H9 (cell line): ENCODE results near the gene CST6. TPM values are rescaled to one million over a fixed set of nuclear protein-coding genes. Genes with fewer than 3 reads are reported as not detected.
A peak's percentile ranks its signal among the peaks of the same experiment; 100 is the strongest.

Source experiments
- DNase-seq: peaks from one replicate; pipeline ENCODE4 v3.0.0-alpha.2; 2017
- H2AFZ ChIP-seq: one replicate; pipeline ENCODE4 v1.6.1; 2013; ENCODE audit warnings: mild to moderate bottlenecking, low read length, control low read depth, moderate library complexity
- H2AK5ac ChIP-seq: 2 replicates; pipeline ENCODE4 v1.6.1; 2013; ENCODE audit warnings: low read length, control low read depth, mixed read lengths; ENCODE audit not compliant: insufficient read length
- H2BK120ac ChIP-seq: one replicate; pipeline ENCODE4 v1.6.1; 2013; ENCODE audit warnings: low read depth, mild to moderate bottlenecking, low read length, control low read depth, inconsistent platforms; ENCODE audit not compliant: poor library complexity, severe bottlenecking
- H2BK12ac ChIP-seq: 2 replicates; pipeline ENCODE4 v1.6.1; 2013; ENCODE audit warnings: low read length, control low read depth, mixed read lengths, low read depth; ENCODE audit not compliant: insufficient read length
- H2BK15ac ChIP-seq: 2 replicates; pipeline ENCODE4 v1.6.1; 2013; ENCODE audit warnings: low read depth, low read length, control low read depth
- H2BK20ac ChIP-seq: one replicate; pipeline ENCODE4 v1.6.1; 2013; ENCODE audit warnings: low read depth, mild to moderate bottlenecking, low read length, control low read depth, inconsistent platforms; ENCODE audit not compliant: poor library complexity, severe bottlenecking
- H2BK5ac ChIP-seq: 2 replicates; pipeline ENCODE4 v1.6.1; 2013; ENCODE audit warnings: low read length, control low read depth, mixed read lengths; ENCODE audit not compliant: insufficient read length
- H3K14ac ChIP-seq: 2 replicates; pipeline ENCODE4 v1.6.1; 2013; ENCODE audit warnings: low read length, control low read depth; ENCODE audit not compliant: insufficient read depth
- H3K18ac ChIP-seq: 2 replicates; pipeline ENCODE4 v1.6.1; 2013; ENCODE audit warnings: low read depth, mild to moderate bottlenecking, mixed read lengths, low read length, control low read depth; ENCODE audit not compliant: insufficient read length
- H3K23ac ChIP-seq: 2 replicates; pipeline ENCODE4 v1.6.1; 2013; ENCODE audit warnings: low read length, control low read depth, mixed read lengths, low read depth; ENCODE audit not compliant: insufficient read length
- H3K23me2 ChIP-seq: 2 replicates; pipeline ENCODE4 v1.6.1; 2013; ENCODE audit warnings: low read depth, mild to moderate bottlenecking, mixed read lengths, low read length, control low read depth; ENCODE audit not compliant: insufficient read length, poor library complexity, severe bottlenecking
- H3K27ac ChIP-seq: 2 replicates; pipeline ENCODE4 v1.5.1; 2013; ENCODE audit warnings: low read length, control low read depth, mixed read lengths, low read depth; ENCODE audit not compliant: insufficient read length
- H3K27me3 ChIP-seq: 2 replicates; pipeline ENCODE4 v1.6.1; 2013; ENCODE audit warnings: low read length, control low read depth, inconsistent platforms; ENCODE audit not compliant: insufficient read depth
- H3K4ac ChIP-seq: 2 replicates; pipeline ENCODE4 v1.6.1; 2013; ENCODE audit warnings: low read depth, mild to moderate bottlenecking, control low read depth, inconsistent platforms, low read length, moderate library complexity
- H3K4me1 ChIP-seq: 2 replicates; pipeline ENCODE4 v1.6.1; 2013; ENCODE audit warnings: low read length, control low read depth, inconsistent platforms; ENCODE audit not compliant: insufficient read depth
- H3K4me2 ChIP-seq: 2 replicates; pipeline ENCODE4 v1.6.1; 2013; ENCODE audit warnings: low read length, control low read depth, mixed read lengths; ENCODE audit not compliant: insufficient read length, insufficient read depth
- H3K56ac ChIP-seq: 2 replicates; pipeline ENCODE4 v1.6.1; 2013; ENCODE audit warnings: low read depth, mild to moderate bottlenecking, mixed read lengths, low read length, control low read depth; ENCODE audit not compliant: insufficient read length
- H3K79me1 ChIP-seq: 2 replicates; pipeline ENCODE4 v1.6.1; 2013; ENCODE audit warnings: low read depth, mild to moderate bottlenecking, moderate library complexity, low read length, control low read depth, inconsistent platforms; ENCODE audit not compliant: insufficient read depth, poor library complexity, severe bottlenecking
- H3K79me2 ChIP-seq: 2 replicates; pipeline ENCODE4 v1.6.1; 2013; ENCODE audit warnings: low read length, control low read depth, inconsistent platforms; ENCODE audit not compliant: insufficient read depth
- H3K9ac ChIP-seq: 2 replicates; pipeline ENCODE4 v1.6.1; 2013; ENCODE audit warnings: low read length, control low read depth, mixed read lengths; ENCODE audit not compliant: insufficient read length; ENCODE audit errors: extremely low read depth
- H3K9me3 ChIP-seq: one replicate; pipeline ENCODE4 v1.6.1; 2013; ENCODE audit warnings: low read depth, low read length, inconsistent platforms; ENCODE audit not compliant: control insufficient read depth
- H3T11ph ChIP-seq: one replicate; pipeline ENCODE4 v1.6.1; 2013; ENCODE audit warnings: mild to moderate bottlenecking, low read length, control low read depth, inconsistent platforms
- H4K20me1 ChIP-seq: one replicate; pipeline ENCODE4 v1.6.1; 2013; ENCODE audit not compliant: control insufficient read depth, insufficient read length, insufficient read depth
- H4K5ac ChIP-seq: 2 replicates; pipeline ENCODE4 v1.6.1; 2013; ENCODE audit warnings: low read depth, mild to moderate bottlenecking, mixed read lengths, low read length, control low read depth; ENCODE audit not compliant: insufficient read length
- H4K8ac ChIP-seq: replicated peaks from 2 replicates; pipeline ENCODE4 v1.6.1; 2013; ENCODE audit warnings: low read length, control low read depth, mixed read lengths, low read depth; ENCODE audit not compliant: insufficient read length
- H4K91ac ChIP-seq: 2 replicates; pipeline ENCODE4 v1.6.1; 2013; ENCODE audit warnings: low read depth, mild to moderate bottlenecking, moderate library complexity, mixed read lengths, low read length, control low read depth; ENCODE audit not compliant: insufficient read length
- H3K27ac Mint-ChIP-seq, 3 experiments: 2 replicates in 2 of 3; 3 replicates in 1 of 3; pipeline ENCODE4 v1.8.0; 2020 to 2021; ENCODE audit warnings: mixed read lengths in 3 of 3, mild to moderate bottlenecking in 1 of 3, moderate library complexity in 1 of 3
- H3K27me3 Mint-ChIP-seq: 2 replicates; pipeline ENCODE4 v1.8.0; 2021; ENCODE audit warnings: low read depth, mild to moderate bottlenecking, moderate library complexity, mixed read lengths
- H3K36me3 Mint-ChIP-seq, 3 experiments: 2 replicates in 2 of 3; 3 replicates in 1 of 3; pipeline ENCODE4 v1.8.0; 2020 to 2021; ENCODE audit warnings: low read depth in 3 of 3, mixed read lengths in 3 of 3; ENCODE audit not compliant: insufficient read depth in 1 of 3
- H3K4me1 Mint-ChIP-seq, 2 experiments: 2 replicates each; pipeline ENCODE4 v1.8.0; 2020; ENCODE audit warnings: mixed read lengths in 2 of 2
- H3K4me3 Mint-ChIP-seq, 2 experiments: 2 replicates in 1 of 2; 3 replicates in 1 of 2; pipeline ENCODE4 v1.8.0; 2020 to 2021; ENCODE audit warnings: mild to moderate bottlenecking in 2 of 2, mixed read lengths in 2 of 2, moderate library complexity in 1 of 2
- H3K9me3 Mint-ChIP-seq, 2 experiments: 2 replicates in 1 of 2; 3 replicates in 1 of 2; pipeline ENCODE4 v1.8.0; 2020; ENCODE audit warnings: mild to moderate bottlenecking in 2 of 2, mixed read lengths in 2 of 2, moderate library complexity in 1 of 2
- WGBS: extraction: QIAGEN DNeasy Blood & Tissue Kit; methylation state at CpG from one replicate; pipeline ENCODE4 v1.1.7; 2013; ENCODE audit warnings: missing lambda C conversion rate, low lambda C conversion rate, mixed read lengths; ENCODE audit not compliant: insufficient read length; ENCODE audit errors: extremely low coverage; 5-methylcytosine and 5-hydroxymethylcytosine counted together
- total RNA-seq: library from RNA; stranded (reverse); gene quantifications from 2 replicates; pipeline ENCODE4 v1.2.1, GENCODE V29; 2021
- TF ChIP-seq, protein P1 (sequence below): fragments of 200-600 bp; sonication (generic); conservative IDR thresholded peaks from 3 replicates; pipeline ENCODE4 v1.8.0; 2021; ENCODE audit warnings: antibody characterized with exemption, mild to moderate bottlenecking

Gene CST6
- total RNA-seq, 1 experiment from 2014 or later = not detected

DNA sequence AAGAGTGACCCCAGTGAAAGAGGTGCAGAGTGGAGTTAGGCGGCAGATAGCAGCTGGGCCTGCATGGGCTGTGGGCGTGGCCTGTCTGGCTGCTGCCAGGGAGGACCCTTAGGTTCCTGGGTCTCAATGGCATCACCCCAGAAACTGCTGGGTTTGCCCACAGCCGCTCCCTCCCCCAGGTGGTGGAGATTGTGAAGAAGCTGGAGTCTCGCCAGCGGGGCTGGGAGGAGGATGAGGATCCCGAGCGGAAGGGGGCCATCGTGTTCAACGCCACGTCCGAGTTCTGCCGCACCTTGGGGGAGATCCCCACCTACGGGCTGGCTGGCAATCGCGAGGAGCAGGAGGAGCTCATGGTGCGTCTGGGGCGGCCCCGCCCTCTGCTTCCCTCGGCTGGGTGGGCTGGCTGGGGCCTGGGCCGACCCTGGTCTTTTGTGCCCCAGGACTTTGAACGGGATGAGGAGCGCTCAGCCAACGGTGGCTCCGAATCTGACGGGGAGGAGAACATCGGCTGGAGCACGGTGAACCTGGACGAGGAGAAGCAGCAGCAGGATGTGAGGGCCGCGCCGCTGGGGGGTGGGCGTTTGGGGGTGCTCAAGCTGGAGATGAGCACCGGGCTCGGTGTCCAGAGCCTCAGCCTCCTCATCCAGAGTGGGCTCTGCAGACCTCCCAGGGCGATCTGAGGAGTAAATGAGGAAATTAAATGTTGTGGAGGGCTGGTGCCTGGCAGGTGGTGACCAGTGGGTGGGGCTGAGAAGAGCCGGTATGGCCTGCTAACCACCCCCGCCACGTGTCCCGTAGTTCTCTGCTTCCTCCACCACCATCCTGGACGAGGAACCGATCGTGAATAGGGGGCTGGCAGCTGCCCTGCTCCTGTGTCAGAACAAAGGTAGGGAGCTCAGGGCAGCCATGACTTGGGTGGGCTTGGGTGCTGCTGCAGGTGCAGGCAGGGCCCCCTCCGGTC is 35.3 kb upstream of the CST6 start:
- Histone ChIP-seq H4K8ac (no peak overlapping the region), H3K79me1 (no peaks in the 10 kb centered on the region), H3K14ac (no peak overlapping the region), H2BK12ac (no peak overlapping the region), H2BK20ac (no peak overlapping the region), H2BK120ac (no peak overlapping the region), H2AFZ (no peak overlapping the region), H3T11ph (no peak overlapping the region), H3K56ac (no peak overlapping the region), H3K23me2 (no peaks in the 10 kb centered on the region), H3K9me3 (no peaks in the 10 kb centered on the region), H3K23ac (no peak overlapping the region), H4K20me1 (no peaks in the 10 kb centered on the region), H3K9ac (no peak overlapping the region), H3K4me2 (no peak overlapping the region), H3K4me1 (no peaks in the 10 kb centered on the region), H3K18ac (no peak overlapping the region), H2BK15ac (no peak overlapping the region), H3K79me2 (no peaks in the 10 kb centered on the region), H4K91ac (no peak overlapping the region), H3K27ac (no peak overlapping the region), H4K5ac (no peak overlapping the region), H2AK5ac (no peak overlapping the region), H3K4ac (no peak overlapping the region), H3K27me3 (no peaks in the 10 kb centered on the region), H2BK5ac (no peak overlapping the region)
- H3K27ac Mint-ChIP-seq = peak overlapping the region in 2 of 3 experiments; percentile 61 to 88; a peak in 3 of 7 replicates
- H3K27me3 Mint-ChIP-seq = no peaks in the 10 kb centered on the region; the same call in 1 of the 2 replicates
- no peaks in the 10 kb centered on the region for H3K9me3 Mint-ChIP-seq
- H3K4me3 Mint-ChIP-seq = no peak overlapping the region
- H3K36me3 Mint-ChIP-seq = peaks cover 33 to 62% (median 60%) of the 10 kb centered on the region in 3 experiments; a peak in 6 of 7 replicates
- TF ChIP-seq, protein P1, sequence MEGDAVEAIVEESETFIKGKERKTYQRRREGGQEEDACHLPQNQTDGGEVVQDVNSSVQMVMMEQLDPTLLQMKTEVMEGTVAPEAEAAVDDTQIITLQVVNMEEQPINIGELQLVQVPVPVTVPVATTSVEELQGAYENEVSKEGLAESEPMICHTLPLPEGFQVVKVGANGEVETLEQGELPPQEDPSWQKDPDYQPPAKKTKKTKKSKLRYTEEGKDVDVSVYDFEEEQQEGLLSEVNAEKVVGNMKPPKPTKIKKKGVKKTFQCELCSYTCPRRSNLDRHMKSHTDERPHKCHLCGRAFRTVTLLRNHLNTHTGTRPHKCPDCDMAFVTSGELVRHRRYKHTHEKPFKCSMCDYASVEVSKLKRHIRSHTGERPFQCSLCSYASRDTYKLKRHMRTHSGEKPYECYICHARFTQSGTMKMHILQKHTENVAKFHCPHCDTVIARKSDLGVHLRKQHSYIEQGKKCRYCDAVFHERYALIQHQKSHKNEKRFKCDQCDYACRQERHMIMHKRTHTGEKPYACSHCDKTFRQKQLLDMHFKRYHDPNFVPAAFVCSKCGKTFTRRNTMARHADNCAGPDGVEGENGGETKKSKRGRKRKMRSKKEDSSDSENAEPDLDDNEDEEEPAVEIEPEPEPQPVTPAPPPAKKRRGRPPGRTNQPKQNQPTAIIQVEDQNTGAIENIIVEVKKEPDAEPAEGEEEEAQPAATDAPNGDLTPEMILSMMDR = no peak
- no CpG with 5 or more reads among the region's 43 CpGs for WGBS
- no peak for DNase-seq
- no peaks in the 10 kb centered on the region for H3K4me1 Mint-ChIP-seq
